Measurements from ENCODE around the gene TMEM132A.
A peak's percentile ranks its signal among the peaks of the same experiment; 100 is the strongest.

Gene TMEM132A

GRCh38 chr11:60944490-60945294 is 20.4 kb downstream of the TMEM132A start:
- H3K36me3 ChIP-seq (ENCODE audit: control insufficient read depth in 2 of 2, insufficient read depth in 2 of 2, low read length in 2 of 2) = peaks cover 9 to 18% of the 10 kb centered on the region in 2 donors

DNA sequence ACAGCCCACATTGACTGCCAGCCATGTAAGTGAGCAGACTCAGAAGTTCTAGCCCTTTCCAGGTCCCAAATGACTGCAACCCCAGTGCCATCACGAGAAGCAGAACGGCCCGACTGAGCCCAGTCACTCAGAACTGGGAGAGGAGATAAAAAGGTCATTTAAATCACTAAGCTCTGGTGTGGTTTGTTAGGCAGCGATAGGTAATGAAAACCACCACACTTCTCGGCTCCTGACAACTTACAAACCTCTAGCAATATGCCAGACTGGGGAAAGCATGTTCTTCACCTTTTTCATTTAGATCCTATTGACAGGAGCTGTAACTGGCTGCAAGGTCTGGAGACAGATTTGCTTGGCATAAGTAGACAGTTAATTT is 21.0 kb downstream of the TMEM132A start:
- Histone ChIP-seq H3K9ac (ENCODE audit: low read depth in 1 of 2, low read length in 2 of 2) (no peak overlapping the region), H3K4me3 (ENCODE audit: low read length in 2 of 2) (no peak overlapping the region), H3K9me3 (ENCODE audit: control insufficient read depth in 2 of 2, low read length in 2 of 2) (no peaks in the 10 kb centered on the region), H3K27me3 (ENCODE audit: control insufficient read depth in 2 of 2, insufficient read depth in 2 of 2, low read length in 2 of 2) (no peaks in the 10 kb centered on the region), H3K4me1 (ENCODE audit: control insufficient read depth in 2 of 2, insufficient read depth in 2 of 2, low read length in 2 of 2) (peaks cover 0 to 4% of the 10 kb centered on the region in 2 donors), H3K27ac (ENCODE audit: low read depth in 2 of 2, low read length in 2 of 2) (no peak overlapping the region), H3K36me3 (ENCODE audit: control insufficient read depth in 2 of 2, insufficient read depth in 2 of 2, low read length in 2 of 2) (peaks cover 9 to 18% of the 10 kb centered on the region in 2 donors)

More at GRCh38 chr11:60944490-60945294, 20.4 kb downstream of the TMEM132A start:
- no peak overlapping the region for H3K4me3 ChIP-seq (ENCODE audit: low read length in 2 of 2)
- no peak overlapping the region for H3K27ac ChIP-seq (ENCODE audit: low read depth in 2 of 2, low read length in 2 of 2)
- peaks cover 0 to 4% of the 10 kb centered on the region in 2 donors for H3K4me1 ChIP-seq (ENCODE audit: control insufficient read depth in 2 of 2, insufficient read depth in 2 of 2, low read length in 2 of 2)
- H3K9me3 ChIP-seq (ENCODE audit: control insufficient read depth in 2 of 2, low read length in 2 of 2) = no peaks in the 10 kb centered on the region
- H3K9ac ChIP-seq (ENCODE audit: low read depth in 1 of 2, low read length in 2 of 2) = no peak overlapping the region
- no peaks in the 10 kb centered on the region for H3K27me3 ChIP-seq (ENCODE audit: control insufficient read depth in 2 of 2, insufficient read depth in 2 of 2, low read length in 2 of 2)

- H3K27me3 ChIP-seq (ENCODE audit: control insufficient read depth in 2 of 2, insufficient read depth in 2 of 2, low read length in 2 of 2) = no peaks in the 10 kb centered on the region
- peaks cover 5 to 10% of the 10 kb centered on the region in 2 donors for H3K36me3 ChIP-seq (ENCODE audit: control insufficient read depth in 2 of 2, insufficient read depth in 2 of 2, low read length in 2 of 2)
- H3K27ac ChIP-seq (ENCODE audit: low read depth in 2 of 2, low read length in 2 of 2) = no peak overlapping the region
- H3K4me3 ChIP-seq (ENCODE audit: low read length in 2 of 2) = no peak overlapping the region
- peaks cover 0 to 4% of the 10 kb centered on the region in 2 donors for H3K4me1 ChIP-seq (ENCODE audit: control insufficient read depth in 2 of 2, insufficient read depth in 2 of 2, low read length in 2 of 2)
- no peaks in the 10 kb centered on the region for H3K9me3 ChIP-seq (ENCODE audit: control insufficient read depth in 2 of 2, low read length in 2 of 2)
- no peak overlapping the region for H3K9ac ChIP-seq (ENCODE audit: low read depth in 1 of 2, low read length in 2 of 2)
Measured at GRCh38 chr11:60946601-60947264, 22.5 kb downstream of the TMEM132A start.

DNA sequence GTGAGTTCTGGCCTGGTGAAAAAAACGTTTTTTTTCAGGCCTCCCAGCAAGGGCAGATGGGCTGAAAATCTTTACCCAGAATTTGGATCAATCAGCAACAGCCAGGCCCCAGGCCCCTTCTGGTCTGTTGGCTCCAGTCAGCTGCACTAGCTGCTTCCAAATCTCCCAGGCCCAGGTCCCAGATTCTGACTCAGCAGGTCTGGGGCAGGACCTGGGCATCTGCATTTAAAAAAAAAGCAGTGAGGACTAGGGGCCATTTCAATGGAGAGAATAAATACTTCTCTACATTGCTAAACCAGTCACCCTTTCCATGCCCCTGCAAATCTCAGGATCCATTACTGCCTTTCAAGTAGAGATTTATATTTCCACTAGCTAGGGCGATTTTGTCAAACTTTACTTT is 23.4 kb downstream of the TMEM132A start:
- peaks cover 3% of the 10 kb centered on the region in 2 donors for H3K36me3 ChIP-seq (ENCODE audit: control insufficient read depth in 2 of 2, insufficient read depth in 2 of 2, low read length in 2 of 2)
- no peak overlapping the region for H3K4me3 ChIP-seq (ENCODE audit: low read length in 2 of 2)
- no peak overlapping the region for H3K27ac ChIP-seq (ENCODE audit: low read depth in 2 of 2, low read length in 2 of 2)
- H3K9ac ChIP-seq (ENCODE audit: low read depth in 1 of 2, low read length in 2 of 2) = no peak overlapping the region
- no peaks in the 10 kb centered on the region for H3K9me3 ChIP-seq (ENCODE audit: control insufficient read depth in 2 of 2, low read length in 2 of 2)
- no peaks in the 10 kb centered on the region for H3K27me3 ChIP-seq (ENCODE audit: control insufficient read depth in 2 of 2, insufficient read depth in 2 of 2, low read length in 2 of 2)
- H3K4me1 ChIP-seq (ENCODE audit: control insufficient read depth in 2 of 2, insufficient read depth in 2 of 2, low read length in 2 of 2) = peaks cover 2 to 3% of the 10 kb centered on the region in 2 donors

- Histone ChIP-seq H3K9ac (ENCODE audit: low read depth in 1 of 2, low read length in 2 of 2) (no peak overlapping the region), H3K36me3 (ENCODE audit: control insufficient read depth in 2 of 2, insufficient read depth in 2 of 2, low read length in 2 of 2) (peaks cover 3% of the 10 kb centered on the region in 2 donors), H3K9me3 (ENCODE audit: control insufficient read depth in 2 of 2, low read length in 2 of 2) (no peaks in the 10 kb centered on the region), H3K27ac (ENCODE audit: low read depth in 2 of 2, low read length in 2 of 2) (no peak overlapping the region), H3K27me3 (ENCODE audit: control insufficient read depth in 2 of 2, insufficient read depth in 2 of 2, low read length in 2 of 2) (no peaks in the 10 kb centered on the region), H3K4me3 (ENCODE audit: low read length in 2 of 2) (no peak overlapping the region), H3K4me1 (ENCODE audit: control insufficient read depth in 2 of 2, insufficient read depth in 2 of 2, low read length in 2 of 2) (peaks cover 0 to 6% of the 10 kb centered on the region in 2 donors)
Measured at GRCh38 chr11:60948250-60948649, 24.0 kb downstream of the TMEM132A start.

GRCh38 chr11:60950024-60950423 is 25.8 kb downstream of the TMEM132A start:
- H3K9me3 ChIP-seq (ENCODE audit: control insufficient read depth in 2 of 2, low read length in 2 of 2) = no peaks in the 10 kb centered on the region
- H3K4me1 ChIP-seq (ENCODE audit: control insufficient read depth in 2 of 2, insufficient read depth in 2 of 2, low read length in 2 of 2) = peaks cover 0 to 6% of the 10 kb centered on the region in 2 donors
- H3K27ac ChIP-seq (ENCODE audit: low read depth in 2 of 2, low read length in 2 of 2) = no peak overlapping the region
- H3K9ac ChIP-seq (ENCODE audit: low read depth in 1 of 2, low read length in 2 of 2) = no peak overlapping the region
- no peaks in the 10 kb centered on the region for H3K27me3 ChIP-seq (ENCODE audit: control insufficient read depth in 2 of 2, insufficient read depth in 2 of 2, low read length in 2 of 2)
- H3K4me3 ChIP-seq (ENCODE audit: low read length in 2 of 2) = peak overlapping the region; percentile 6 to 51
- peaks cover 0 to 3% of the 10 kb centered on the region in 2 donors for H3K36me3 ChIP-seq (ENCODE audit: control insufficient read depth in 2 of 2, insufficient read depth in 2 of 2, low read length in 2 of 2)

GRCh38 chr11:60950933-60951605 is 26.8 kb downstream of the TMEM132A start:
- no peaks in the 10 kb centered on the region for H3K27me3 ChIP-seq (ENCODE audit: control insufficient read depth in 2 of 2, insufficient read depth in 2 of 2, low read length in 2 of 2)
- H3K9me3 ChIP-seq (ENCODE audit: control insufficient read depth in 2 of 2, low read length in 2 of 2) = no peaks in the 10 kb centered on the region
- H3K27ac ChIP-seq (ENCODE audit: low read depth in 2 of 2, low read length in 2 of 2) = peak overlapping the region; percentile 71 to 82
- H3K4me1 ChIP-seq (ENCODE audit: control insufficient read depth in 2 of 2, insufficient read depth in 2 of 2, low read length in 2 of 2) = peaks cover 0 to 6% of the 10 kb centered on the region in 2 donors
- H3K4me3 ChIP-seq (ENCODE audit: low read length in 2 of 2) = peak overlapping the region; percentile 68 to 79
- H3K36me3 ChIP-seq (ENCODE audit: control insufficient read depth in 2 of 2, insufficient read depth in 2 of 2, low read length in 2 of 2) = peaks cover 0 to 3% of the 10 kb centered on the region in 2 donors
- peak overlapping the region in 1 of 2 donors; percentile 26 for H3K9ac ChIP-seq (ENCODE audit: low read depth in 1 of 2, low read length in 2 of 2)

DNA sequence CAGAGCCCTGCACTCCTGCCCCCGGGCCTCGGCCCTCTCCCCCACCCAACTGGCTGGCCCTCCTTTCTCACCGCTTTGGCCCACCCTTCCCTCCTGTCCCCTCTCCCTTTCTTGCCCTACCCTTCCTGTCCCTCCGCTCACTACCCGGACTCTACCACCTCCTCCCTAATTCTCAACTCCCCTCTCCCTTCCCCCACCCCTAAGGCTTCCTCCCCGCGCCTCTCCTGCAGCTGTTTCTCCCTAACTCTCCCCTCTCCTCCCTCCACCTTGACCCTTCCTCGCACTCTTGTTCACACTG is 27.3 kb downstream of the TMEM132A start:
- Histone ChIP-seq H3K36me3 (ENCODE audit: control insufficient read depth in 2 of 2, insufficient read depth in 2 of 2, low read length in 2 of 2) (no peaks in the 10 kb centered on the region), H3K9me3 (ENCODE audit: control insufficient read depth in 2 of 2, low read length in 2 of 2) (no peaks in the 10 kb centered on the region), H3K27ac (ENCODE audit: low read depth in 2 of 2, low read length in 2 of 2) (peak overlapping the region; percentile 71 to 82), H3K4me3 (ENCODE audit: low read length in 2 of 2) (peak overlapping the region; percentile 68 to 79), H3K4me1 (ENCODE audit: control insufficient read depth in 2 of 2, insufficient read depth in 2 of 2, low read length in 2 of 2) (peaks cover 0 to 6% of the 10 kb centered on the region in 2 donors), H3K27me3 (ENCODE audit: control insufficient read depth in 2 of 2, insufficient read depth in 2 of 2, low read length in 2 of 2) (no peaks in the 10 kb centered on the region), H3K9ac (ENCODE audit: low read depth in 1 of 2, low read length in 2 of 2) (peak overlapping the region; percentile 61 to 68)

GRCh38 chr11:60951904-60952741 is 27.9 kb downstream of the TMEM132A start, which contains the start of gene SLC15A3:
SLC15A3 (minus strand) TSS chr11:60952176; CDS start chr11:60951551, 625 bp downstream.
- Histone ChIP-seq H3K27me3 (ENCODE audit: control insufficient read depth in 2 of 2, insufficient read depth in 2 of 2, low read length in 2 of 2) (no peaks in the 10 kb centered on the region), H3K4me3 (ENCODE audit: low read length in 2 of 2) (peak within 1 kb of the TSS; percentile 68 to 79), H3K4me1 (ENCODE audit: control insufficient read depth in 2 of 2, insufficient read depth in 2 of 2, low read length in 2 of 2) (peaks cover 0 to 6% of the 10 kb centered on the region in 2 donors), H3K9ac (ENCODE audit: low read depth in 1 of 2, low read length in 2 of 2) (peak within 1 kb of the TSS; percentile 61 to 68), H3K9me3 (ENCODE audit: control insufficient read depth in 2 of 2, low read length in 2 of 2) (no peaks in the 10 kb centered on the region), H3K36me3 (ENCODE audit: control insufficient read depth in 2 of 2, insufficient read depth in 2 of 2, low read length in 2 of 2) (no peaks in the 10 kb centered on the region), H3K27ac (ENCODE audit: low read depth in 2 of 2, low read length in 2 of 2) (peak within 1 kb of the TSS; percentile 71 to 82)

All from mucosa of rectum (tissue), 2 donors.